HepG2 (cell line): ENCODE data around the gene ACTL8. TPM values are rescaled to one million over a fixed set of nuclear protein-coding genes. Genes with fewer than 3 reads are reported as not detected.

Experiments
- ATAC-seq: fragments of 200-7000 bp; cut with Tn5 transposase; 3 replicates; pipeline ENCODE4 v1.9.1; 2020; ENCODE audit warnings: mild to moderate bottlenecking, moderate library complexity
- BruUV-seq: library from RNA; stranded (reverse); fragments of 400-500 nt; replicated peaks from 2 replicates; lab custom pipeline; 2021; lab: Mats Ljungman, UMichigan
- CTCF ChIA-PET: fragments of 300-600 bp; formaldehyde crosslinking; extraction: SDS; loops from one replicate; lab custom pipeline; 2021; ENCODE audit warnings: low total read pairs, inconsistent platforms, low intra/inter-chr PET ratio; lab: Yijun Ruan, JAX
- POLR2A ChIA-PET: fragments of 350-600 bp; sonication (Branson Sonifier 250); formaldehyde crosslinking; loops from one replicate; lab custom pipeline; 2020; ENCODE audit warnings: antibody characterized with exemption, inconsistent platforms; lab: Yijun Ruan, JAX
- DNase-seq: peaks from one replicate; pipeline ENCODE4 v3.0.0-alpha.2; 2015; ENCODE audit warnings: low spot score
- FAIRE-seq: peaks from 3 replicates; lab custom pipeline; 2011; peaks lifted over from hg19 to GRCh38; lab: Jason Lieb, UNC
- H2AFZ ChIP-seq: one replicate; pipeline ENCODE4 v1.6.1; 2011; ENCODE audit warnings: low read length, inconsistent platforms
- H3K27ac ChIP-seq: fragments of 300-600 bp; 3 replicates; pipeline ENCODE4 v1.8.0; 2011; ENCODE audit warnings: mixed run types, mild to moderate bottlenecking, mixed read lengths, low read length, inconsistent platforms; ENCODE audit not compliant: insufficient read depth; ENCODE audit errors: extremely low read length
- H3K27me3 ChIP-seq, 2 experiments: fragments of 200-600 bp in 1 of 2; 2 replicates in 1 of 2; 3 replicates in 1 of 2; pipeline versions ENCODE4 v1.6.0 to v1.8.0; 2011; ENCODE audit warnings: low read length in 2 of 2, mild to moderate bottlenecking in 2 of 2, moderate library complexity in 2 of 2, inconsistent platforms in 1 of 2; ENCODE audit not compliant: insufficient read depth in 2 of 2, control insufficient read depth in 1 of 2
- H3K36me3 ChIP-seq, 2 experiments: fragments of 200-600 bp in 1 of 2; replicated peaks in 1 of 2; 2 replicates in 1 of 2; 3 replicates in 1 of 2; pipeline versions ENCODE4 v1.5.1 to v1.8.0; 2011; ENCODE audit warnings: low read length in 2 of 2, inconsistent platforms in 1 of 2; ENCODE audit not compliant: insufficient read depth in 2 of 2, control insufficient read depth in 1 of 2
- H3K4me1 ChIP-seq: 2 replicates; pipeline ENCODE4 v1.5.1; 2012; ENCODE audit warnings: low read length, inconsistent platforms; ENCODE audit not compliant: insufficient read depth
- H3K4me2 ChIP-seq: 2 replicates; pipeline ENCODE4 v1.6.0; 2011; ENCODE audit warnings: low read depth, low read length, inconsistent platforms
- H3K4me3 ChIP-seq, 3 experiments: fragments of 200-600 bp in 1 of 3; sonication (generic), shearing (Covaris generic) in 1 of 3; replicated peaks in 1 of 3; 2 replicates each; pipeline ENCODE4 v1.5.1; 2011 to 2016; ENCODE audit warnings: low read length in 3 of 3, inconsistent platforms in 2 of 3, low read depth in 2 of 3, mild to moderate bottlenecking in 2 of 3, control low read depth in 1 of 3, mixed read lengths in 1 of 3; ENCODE audit not compliant: insufficient read depth in 1 of 3
- H3K79me2 ChIP-seq: one replicate; pipeline ENCODE4 v1.6.1; 2011; ENCODE audit warnings: low read length, inconsistent platforms; ENCODE audit not compliant: insufficient read depth
- H3K9ac ChIP-seq: 2 replicates; pipeline ENCODE4 v1.6.0; 2011; ENCODE audit warnings: mild to moderate bottlenecking, low read depth, low read length, inconsistent platforms; ENCODE audit not compliant: insufficient read depth
- H3K9me3 ChIP-seq: 2 replicates; pipeline ENCODE4 v1.5.1; 2012; ENCODE audit warnings: mild to moderate bottlenecking, low read length
- H4K20me1 ChIP-seq: 2 replicates; pipeline ENCODE4 v1.6.0; 2011; ENCODE audit warnings: inconsistent platforms, mild to moderate bottlenecking, low read length, moderate library complexity; ENCODE audit not compliant: insufficient read depth
- ADNP ChIP-seq: sonication (generic); formaldehyde crosslinking; IDR thresholded peaks from 2 replicates; pipeline ENCODE4 v1.4.0; 2020; ENCODE audit warnings: missing genetic modification reagents
- ERF ChIP-seq: IDR thresholded peaks from 2 replicates; pipeline ENCODE4 v1.6.1; 2018; ENCODE audit warnings: missing biosample characterization, missing genetic modification reagents
- GATAD2A ChIP-seq: IDR thresholded peaks from 2 replicates; pipeline ENCODE4 v1.6.1; 2016
- GPN1 ChIP-seq: sonication (generic); formaldehyde crosslinking; IDR thresholded peaks from 2 replicates; pipeline ENCODE4 v1.5.1; 2020; ENCODE audit warnings: missing genetic modification reagents, borderline replicate concordance
- HMG20A ChIP-seq: IDR thresholded peaks from 2 replicates; pipeline ENCODE4 v1.6.1; 2016; ENCODE audit warnings: borderline replicate concordance
- MEF2D ChIP-seq: sonication (generic); formaldehyde crosslinking; IDR thresholded peaks from 2 replicates; pipeline ENCODE4 v1.5.1; 2020; ENCODE audit warnings: mild to moderate bottlenecking, missing genetic modification reagents
- TBP ChIP-seq: sonication (generic); formaldehyde crosslinking; IDR thresholded peaks from 2 replicates; pipeline ENCODE4 v1.5.0; 2020; ENCODE audit warnings: missing genetic modification reagents
- TBX2 ChIP-seq: sonication (generic); formaldehyde crosslinking; IDR thresholded peaks from 2 replicates; pipeline ENCODE4 v1.5.0; 2020; ENCODE audit warnings: missing genetic modification reagents, mild to moderate bottlenecking, borderline replicate concordance
- ZNF253 ChIP-seq: sonication (generic); formaldehyde crosslinking; IDR thresholded peaks from 2 replicates; pipeline ENCODE4 v1.8.0; 2022; ENCODE audit warnings: mild to moderate bottlenecking, missing genetic modification reagents, borderline replicate concordance
- ZNF331 ChIP-seq: sonication (generic); formaldehyde crosslinking; IDR thresholded peaks from 2 replicates; pipeline ENCODE4 v1.4.0; 2020; ENCODE audit warnings: missing genetic modification reagents
- ZNF839 ChIP-seq: sonication (generic); formaldehyde crosslinking; IDR thresholded peaks from 2 replicates; pipeline ENCODE4 v1.4.0; 2020; ENCODE audit warnings: missing genetic modification reagents, mild to moderate bottlenecking, borderline replicate concordance
- WGBS: methylation state at CpG from one replicate; pipeline ENCODE4 v1.1.6; 2017; ENCODE audit warnings: low lambda C conversion rate; 5-methylcytosine and 5-hydroxymethylcytosine counted together
- in situ Hi-C: cut with HindIII; loops from 2 replicates; pipeline ENCODE4 v1.10.0; 2017; ENCODE audit warnings: low pct_unique_long_range_greater_than_20kb; ENCODE audit not compliant: extremely low pct_ligation_motif_present
- intact Hi-C: fragments of 100-400 bp; cut with micrococcal nuclease; formaldehyde crosslinking; loops from one replicate; pipeline ENCODE4 v1.10.0; 2022; ENCODE audit not compliant: unreplicated experiment
- polyA plus RNA-seq, 8 experiments: library from polyadenylated mRNA; depleted of rRNA in 3 of 8; stranded (reverse) in 7 of 8; unstranded in 1 of 8; fragments of >200 nt; fragmentation: Illumina TruSeq in 4 of 8; extraction: Trizol in 4 of 8; gene quantifications; 2 replicates each; pipeline versions ENCODE4 v1.2.1 to v1.2.3, GENCODE V29; 2011 to 2016; ENCODE audit warnings: low read depth in 4 of 8, missing spikeins in 1 of 8, mixed read lengths in 1 of 8; ENCODE audit not compliant: insufficient read depth in 1 of 8
- total RNA-seq, 5 experiments: library from RNA; depleted of rRNA; stranded (reverse); fragments of >200 nt; fragmentation: Illumina TruSeq; extraction: Trizol; gene quantifications; 2 replicates each; pipeline ENCODE4 v1.2.3, GENCODE V29; 2016; ENCODE audit warnings: low read depth in 1 of 5
- TF ChIP-seq, protein P1 (sequence below): fragments of 450-650 bp; IDR thresholded peaks from 2 replicates; pipeline ENCODE4 v1.6.1; 2016
- TF ChIP-seq, protein P2 (sequence below): IDR thresholded peaks from 2 replicates; pipeline ENCODE4 v1.6.1; 2016; ENCODE audit warnings: missing biosample characterization, missing genetic modification reagents, low read depth

The ACTL8 gene
- total and polyA plus RNA-seq, 2 of the 13 experiments (the other 11 are each of a cell fraction or from before 2014, with no cell fraction given), result 0.09 to 0.64 TPM

DNA sequence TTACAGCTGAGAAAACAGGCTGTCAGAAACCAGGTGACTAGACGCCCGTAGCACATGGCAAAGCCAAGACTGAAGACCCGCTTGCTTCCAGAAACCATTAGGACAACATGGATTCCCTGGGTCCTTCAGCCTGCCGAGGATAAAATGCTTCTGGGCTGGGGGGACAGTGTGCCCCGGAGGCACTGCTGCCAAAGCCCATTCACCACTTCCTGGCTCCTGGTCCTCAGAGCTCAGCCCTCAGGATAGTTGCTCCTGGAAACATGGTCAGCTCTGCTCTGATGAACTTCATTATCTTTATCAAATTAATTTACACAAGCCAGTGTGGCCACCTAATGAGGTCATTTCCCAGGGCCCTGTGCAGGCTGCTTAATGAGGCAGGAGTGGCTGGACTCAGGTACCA is 41.1 kb upstream of the ACTL8 start:
- Histone ChIP-seq H3K9me3 (no peaks in the 10 kb centered on the region), H3K79me2 (no peaks in the 10 kb centered on the region), H2AFZ (no peak overlapping the region), H3K27me3 (peaks cover 3 to 42% of the 10 kb centered on the region in 2 experiments; a peak in 4 of 5 replicates), H3K4me2 (no peak overlapping the region), H3K4me1 (no peaks in the 10 kb centered on the region), H4K20me1 (0 out of 2 replicates have a peak, but pooled peaks cover 2% of the 10 kb centered on the region), H3K4me3 (no peak overlapping the region), H3K27ac (no peak overlapping the region), H3K9ac (no peak overlapping the region), H3K36me3 (no peaks in the 10 kb centered on the region)
- no peak for FAIRE-seq
- in situ Hi-C loops, result no loop called here
- intact Hi-C loops, result no loop called here
- TF ChIP-seq, protein P1, sequence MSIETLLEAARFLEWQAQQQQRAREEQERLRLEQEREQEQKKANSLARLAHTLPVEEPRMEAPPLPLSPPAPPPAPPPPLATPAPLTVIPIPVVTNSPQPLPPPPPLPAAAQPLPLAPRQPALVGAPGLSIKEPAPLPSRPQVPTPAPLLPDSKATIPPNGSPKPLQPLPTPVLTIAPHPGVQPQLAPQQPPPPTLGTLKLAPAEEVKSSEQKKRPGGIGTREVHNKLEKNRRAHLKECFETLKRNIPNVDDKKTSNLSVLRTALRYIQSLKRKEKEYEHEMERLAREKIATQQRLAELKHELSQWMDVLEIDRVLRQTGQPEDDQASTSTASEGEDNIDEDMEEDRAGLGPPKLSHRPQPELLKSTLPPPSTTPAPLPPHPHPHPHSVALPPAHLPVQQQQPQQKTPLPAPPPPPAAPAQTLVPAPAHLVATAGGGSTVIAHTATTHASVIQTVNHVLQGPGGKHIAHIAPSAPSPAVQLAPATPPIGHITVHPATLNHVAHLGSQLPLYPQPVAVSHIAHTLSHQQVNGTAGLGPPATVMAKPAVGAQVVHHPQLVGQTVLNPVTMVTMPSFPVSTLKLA, result peak; percentile 67
- no peak for TF ChIP-seq ZNF839
- BruUV-seq, result no TSS peak
- CTCF ChIA-PET, result no interaction called here
- ATAC-seq, result no peak
- POLR2A ChIA-PET, result no interaction called here
- WGBS, result 20% methylated on average over 1 of the region's 5 CpGs
- DNase-seq, result no peak

- FAIRE-seq, result no peak
- TF ChIP-seq GPN1 (CRISPR knock-in tag) (no peak), ADNP (CRISPR knock-in tag) (no peak), ERF (CRISPR knock-in tag) (no peak), HMG20A (no peak), ZNF331 (CRISPR knock-in tag) (no peak), GATAD2A (no peak), MEF2D (no peak), TBX2 (CRISPR knock-in tag) (no peak), TBP (CRISPR knock-in tag) (no peak), ZNF253 (no peak)
- TF ChIP-seq, protein P2, sequence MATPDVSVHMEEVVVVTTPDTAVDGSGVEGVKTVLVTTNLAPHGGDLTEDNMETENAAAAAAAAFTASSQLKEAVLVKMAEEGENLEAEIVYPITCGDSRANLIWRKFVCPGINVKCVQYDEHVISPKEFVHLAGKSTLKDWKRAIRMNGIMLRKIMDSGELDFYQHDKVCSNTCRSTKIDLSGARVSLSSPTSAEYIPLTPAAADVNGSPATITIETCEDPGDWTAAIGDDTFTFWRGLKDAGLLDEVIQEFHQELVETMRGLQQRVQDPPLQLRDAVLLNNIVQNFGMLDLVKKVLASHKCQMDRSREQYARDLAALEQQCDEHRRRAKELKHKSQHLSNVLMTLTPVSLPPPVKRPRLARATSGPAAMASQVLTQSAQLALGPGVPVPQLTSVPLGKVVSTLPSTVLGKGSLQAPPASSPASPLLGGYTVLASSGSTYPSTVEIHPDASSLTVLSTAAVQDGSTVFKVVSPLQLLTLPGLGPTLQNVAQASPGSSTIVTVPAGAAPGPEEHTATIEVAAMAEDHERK (CRISPR knock-in tag), result no peak
Measured at GRCh38 chr1:17717594-17718535, 37.3 kb upstream of the ACTL8 start.

More at GRCh38 chr1:17717594-17718535, 37.3 kb upstream of the ACTL8 start:
- no peaks in the 10 kb centered on the region for H3K79me2 ChIP-seq
- no peaks in the 10 kb centered on the region for H3K4me1 ChIP-seq
- H2AFZ ChIP-seq, result no peak overlapping the region
- ChIA-PET CTCF (no interaction called here), POLR2A (no interaction called here)
- ATAC-seq (no peak), DNase-seq (no peak)
- H3K36me3 ChIP-seq, result no peaks in the 10 kb centered on the region
- H3K9me3 ChIP-seq, result no peaks in the 10 kb centered on the region
- H3K9ac ChIP-seq, result no peak overlapping the region
- intact Hi-C loops (no loop called here), in situ Hi-C loops (no loop called here)
- H3K27me3 ChIP-seq, result peaks cover 3 to 40% of the 10 kb centered on the region in 2 experiments
- H3K4me2 ChIP-seq, result no peak overlapping the region
- H3K27ac ChIP-seq, result no peak overlapping the region
- H4K20me1 ChIP-seq, result no peaks in the 10 kb centered on the region
- WGBS, result 40% methylated on average over 8 of the region's 25 CpGs
- no peak overlapping the region for H3K4me3 ChIP-seq
- BruUV-seq, result no TSS peak
